ENCODE results near the gene STIM2.

The STIM2 gene

DNA sequence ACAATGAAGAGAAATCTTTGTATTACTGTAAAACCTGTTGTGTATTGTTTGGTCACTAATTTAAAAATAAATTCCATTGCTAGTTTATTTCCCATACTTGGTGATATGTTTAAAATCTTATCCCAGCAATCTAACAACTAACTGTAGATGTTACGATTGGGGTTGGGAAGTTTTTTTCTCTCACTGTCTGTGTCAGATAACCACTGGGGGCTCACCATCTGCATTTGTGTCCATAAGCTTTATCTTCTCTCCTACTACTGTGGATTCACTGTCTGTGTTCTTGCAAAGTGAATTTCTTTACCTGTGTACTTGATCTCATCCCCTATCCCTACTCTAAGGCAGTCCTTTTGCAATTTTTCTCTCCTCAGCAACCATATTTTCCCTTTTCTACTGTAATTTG is 81.3 kb downstream of the STIM2 start:
- Histone ChIP-seq H3K4me3 (ENCODE audit: low read depth, low read length) (no peak overlapping the region), H3K27ac (ENCODE audit: low read depth, low read length) (no peak overlapping the region)

DNA sequence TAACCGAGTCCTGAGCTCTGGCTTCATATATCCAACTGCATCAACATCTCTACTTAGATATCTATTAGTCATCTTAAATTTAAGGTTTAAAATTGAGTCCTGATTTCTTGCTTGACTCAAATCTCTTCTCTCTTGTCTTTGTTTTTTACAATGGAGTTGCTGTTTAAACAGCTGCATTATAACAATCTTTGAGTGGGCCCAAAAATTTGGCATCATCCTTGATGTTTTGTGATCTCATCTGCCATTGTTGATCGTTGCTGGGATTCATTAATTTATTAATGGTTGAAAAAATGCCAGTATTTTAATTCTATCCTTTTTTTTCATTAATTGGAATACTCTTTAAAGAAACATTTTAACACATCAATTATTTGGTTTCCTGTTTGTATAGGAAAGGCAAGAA is 82.2 kb downstream of the STIM2 start:
- no peaks in the 10 kb centered on the region for H3K36me3 ChIP-seq (ENCODE audit: control insufficient read depth in 1 of 2, insufficient read depth in 2 of 2, low read length in 2 of 2)
- H3K4me3 ChIP-seq (ENCODE audit: low read depth, low read length): no peak overlapping the region
- H2BK120ac ChIP-seq (ENCODE audit: insufficient read depth, low read length, poor library complexity): no peak overlapping the region
- H3K4ac ChIP-seq (ENCODE audit: low read depth, low read length): no peak overlapping the region
- H3K27ac ChIP-seq (ENCODE audit: low read depth, low read length): no peak overlapping the region
- no peak overlapping the region for H3K14ac ChIP-seq (ENCODE audit: low read length)
- H3K4me1 ChIP-seq (ENCODE audit: control insufficient read depth in 1 of 2, insufficient read depth in 2 of 2, low read length in 2 of 2): no peaks in the 10 kb centered on the region
- no peak overlapping the region for H3K18ac ChIP-seq (ENCODE audit: low read length)
- H3K23ac ChIP-seq (ENCODE audit: low read length): no peak overlapping the region
- H4K8ac ChIP-seq (ENCODE audit: low read depth, low read length): no peak overlapping the region
- no peak overlapping the region for H2AFZ ChIP-seq (ENCODE audit: insufficient read depth, low read length, poor library complexity)
- H2AK5ac ChIP-seq (ENCODE audit: low read length): no peak overlapping the region
- no peak overlapping the region for H2BK5ac ChIP-seq (ENCODE audit: low read depth, low read length, poor library complexity)
- H2BK12ac ChIP-seq (ENCODE audit: low read length): no peak overlapping the region
- no peaks in the 10 kb centered on the region for H3K79me2 ChIP-seq (ENCODE audit: control insufficient read depth, insufficient read depth, low read length, poor library complexity)
- no peak overlapping the region for H4K91ac ChIP-seq (ENCODE audit: low read depth, low read length)
- H3K4me2 ChIP-seq (ENCODE audit: low read length): no peak overlapping the region
- no peak for DNase-seq
- no peak overlapping the region for H4K12ac ChIP-seq (ENCODE audit: low read depth, low read length)
- H3K27me3 ChIP-seq (ENCODE audit: insufficient read depth, low read length): no peaks in the 10 kb centered on the region
- H3K9ac ChIP-seq (ENCODE audit: low read length): no peak overlapping the region
- WGBS (ENCODE audit: extremely low coverage, insufficient coverage, insufficient read length): no CpG with 5 or more reads among the region's 2 CpGs
- H3K79me1 ChIP-seq (ENCODE audit: low read length): no peaks in the 10 kb centered on the region
- H3K9me3 ChIP-seq (ENCODE audit: insufficient read depth, low read depth, low read length): no peaks in the 10 kb centered on the region

More for the DNA sequence above, 81.3 kb downstream of the STIM2 start:
- Histone ChIP-seq H2AK5ac (ENCODE audit: low read length) (no peak overlapping the region), H2BK5ac (ENCODE audit: low read depth, low read length, poor library complexity) (no peak overlapping the region), H4K12ac (ENCODE audit: low read depth, low read length) (no peak overlapping the region), H3K23ac (ENCODE audit: low read length) (no peak overlapping the region), H3K4ac (ENCODE audit: low read depth, low read length) (no peak overlapping the region), H2BK12ac (ENCODE audit: low read length) (no peak overlapping the region), H3K9ac (ENCODE audit: low read length) (no peak overlapping the region), H2AFZ (ENCODE audit: insufficient read depth, low read length, poor library complexity) (no peak overlapping the region), H4K91ac (ENCODE audit: low read depth, low read length) (no peak overlapping the region), H3K18ac (ENCODE audit: low read length) (no peak overlapping the region), H4K8ac (ENCODE audit: low read depth, low read length) (no peak overlapping the region), H3K14ac (ENCODE audit: low read length) (no peak overlapping the region), H3K79me2 (ENCODE audit: control insufficient read depth, insufficient read depth, low read length, poor library complexity) (no peaks in the 10 kb centered on the region), H3K4me1 (ENCODE audit: control insufficient read depth in 1 of 2, insufficient read depth in 2 of 2, low read length in 2 of 2) (no peaks in the 10 kb centered on the region), H3K36me3 (ENCODE audit: control insufficient read depth in 1 of 2, insufficient read depth in 2 of 2, low read length in 2 of 2) (no peaks in the 10 kb centered on the region), H3K27me3 (ENCODE audit: insufficient read depth, low read length) (no peaks in the 10 kb centered on the region), H3K79me1 (ENCODE audit: low read length) (no peaks in the 10 kb centered on the region), H3K4me2 (ENCODE audit: low read length) (no peak overlapping the region), H3K9me3 (ENCODE audit: insufficient read depth, low read depth, low read length) (no peaks in the 10 kb centered on the region), H2BK120ac (ENCODE audit: insufficient read depth, low read length, poor library complexity) (no peak overlapping the region)
- DNase-seq: no peak
- no CpG with 5 or more reads among the region's 1 CpG for WGBS (ENCODE audit: extremely low coverage, insufficient coverage, insufficient read length)

DNA sequence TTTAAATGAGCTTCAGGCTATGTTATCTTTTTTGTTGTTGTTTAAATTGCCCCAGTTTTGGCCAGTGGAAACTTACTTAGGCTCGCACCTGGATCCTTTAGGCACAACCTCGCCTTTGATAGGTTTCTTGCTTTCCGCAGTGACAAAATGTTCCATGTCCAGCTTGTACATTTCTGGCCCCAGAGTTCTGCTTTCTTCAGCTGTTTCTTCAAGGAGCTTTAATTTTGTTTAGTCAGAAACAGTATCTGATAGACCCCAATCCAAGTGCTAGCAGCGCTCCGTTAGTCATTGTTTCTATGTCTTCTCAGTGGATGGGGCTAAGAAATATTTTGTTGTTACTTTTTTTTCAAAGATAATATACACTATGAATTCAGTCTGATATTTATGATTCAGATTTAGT is 82.8 kb downstream of the STIM2 start:
- Histone ChIP-seq H3K14ac (ENCODE audit: low read length) (no peak overlapping the region), H3K4ac (ENCODE audit: low read depth, low read length) (no peak overlapping the region), H3K9me3 (ENCODE audit: insufficient read depth, low read depth, low read length) (no peaks in the 10 kb centered on the region), H3K36me3 (ENCODE audit: control insufficient read depth in 1 of 2, insufficient read depth in 2 of 2, low read length in 2 of 2) (no peaks in the 10 kb centered on the region), H3K79me1 (ENCODE audit: low read length) (no peaks in the 10 kb centered on the region), H4K8ac (ENCODE audit: low read depth, low read length) (no peak overlapping the region), H3K9ac (ENCODE audit: low read length) (no peak overlapping the region), H3K27ac (ENCODE audit: low read depth, low read length) (no peak overlapping the region), H3K4me3 (ENCODE audit: low read depth, low read length) (no peak overlapping the region), H3K79me2 (ENCODE audit: control insufficient read depth, insufficient read depth, low read length, poor library complexity) (no peaks in the 10 kb centered on the region), H2BK5ac (ENCODE audit: low read depth, low read length, poor library complexity) (no peak overlapping the region), H2AFZ (ENCODE audit: insufficient read depth, low read length, poor library complexity) (no peak overlapping the region), H3K23ac (ENCODE audit: low read length) (no peak overlapping the region), H4K12ac (ENCODE audit: low read depth, low read length) (no peak overlapping the region), H2BK120ac (ENCODE audit: insufficient read depth, low read length, poor library complexity) (no peak overlapping the region), H3K4me2 (ENCODE audit: low read length) (no peak overlapping the region), H3K27me3 (ENCODE audit: insufficient read depth, low read length) (no peaks in the 10 kb centered on the region), H2BK12ac (ENCODE audit: low read length) (no peak overlapping the region), H2AK5ac (ENCODE audit: low read length) (no peak overlapping the region), H3K18ac (ENCODE audit: low read length) (no peak overlapping the region), H3K4me1 (ENCODE audit: control insufficient read depth in 1 of 2, insufficient read depth in 2 of 2, low read length in 2 of 2) (no peaks in the 10 kb centered on the region), H4K91ac (ENCODE audit: low read depth, low read length) (no peak overlapping the region)
- DNase-seq: no peak
- no CpG with 5 or more reads among the region's 5 CpGs for WGBS (ENCODE audit: extremely low coverage, insufficient coverage, insufficient read length)

DNA sequence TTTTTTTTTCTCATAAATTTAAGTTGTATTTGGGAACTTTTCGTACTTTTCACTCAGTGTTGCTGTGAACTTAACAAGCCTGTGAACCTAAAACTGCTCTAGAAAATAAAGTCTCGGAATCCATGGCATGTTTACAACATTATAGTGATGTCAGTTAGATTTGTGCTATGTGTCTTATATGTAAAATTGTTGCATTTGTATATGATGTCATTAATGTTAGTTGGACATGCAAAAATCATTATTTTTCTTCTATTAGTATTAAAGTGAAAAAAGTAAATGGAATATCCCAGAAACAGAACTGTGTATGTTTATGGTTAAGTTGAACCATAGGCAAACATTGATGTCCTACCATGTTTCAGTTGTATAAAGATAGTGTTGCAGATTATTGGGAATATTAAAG is 85.2 kb downstream of the STIM2 start:
- no peak for DNase-seq
- no CpG with 5 or more reads among the region's 2 CpGs for WGBS (ENCODE audit: extremely low coverage, insufficient coverage, insufficient read length)
- H3K79me2 ChIP-seq (ENCODE audit: control insufficient read depth, insufficient read depth, low read length, poor library complexity): no peaks in the 10 kb centered on the region
- H4K91ac ChIP-seq (ENCODE audit: low read depth, low read length): no peak overlapping the region
- H2AK5ac ChIP-seq (ENCODE audit: low read length): no peak overlapping the region
- no peak overlapping the region for H4K8ac ChIP-seq (ENCODE audit: low read depth, low read length)
- H2BK12ac ChIP-seq (ENCODE audit: low read length): no peak overlapping the region
- no peaks in the 10 kb centered on the region for H3K4me1 ChIP-seq (ENCODE audit: control insufficient read depth in 1 of 2, insufficient read depth in 2 of 2, low read length in 2 of 2)
- H3K79me1 ChIP-seq (ENCODE audit: low read length): no peaks in the 10 kb centered on the region
- H3K4me3 ChIP-seq (ENCODE audit: low read depth, low read length): no peak overlapping the region
- H3K9ac ChIP-seq (ENCODE audit: low read length): no peak overlapping the region
- H3K4me2 ChIP-seq (ENCODE audit: low read length): no peak overlapping the region
- H3K4ac ChIP-seq (ENCODE audit: low read depth, low read length): no peak overlapping the region
- no peaks in the 10 kb centered on the region for H3K9me3 ChIP-seq (ENCODE audit: insufficient read depth, low read depth, low read length)
- no peak overlapping the region for H3K14ac ChIP-seq (ENCODE audit: low read length)
- H3K23ac ChIP-seq (ENCODE audit: low read length): no peak overlapping the region
- no peaks in the 10 kb centered on the region for H3K27me3 ChIP-seq (ENCODE audit: insufficient read depth, low read length)
- H3K36me3 ChIP-seq (ENCODE audit: control insufficient read depth in 1 of 2, insufficient read depth in 2 of 2, low read length in 2 of 2): no peaks in the 10 kb centered on the region
- no peak overlapping the region for H4K12ac ChIP-seq (ENCODE audit: low read depth, low read length)
- H2BK120ac ChIP-seq (ENCODE audit: insufficient read depth, low read length, poor library complexity): no peak overlapping the region
- no peak overlapping the region for H3K27ac ChIP-seq (ENCODE audit: low read depth, low read length)
- H3K18ac ChIP-seq (ENCODE audit: low read length): no peak overlapping the region
- no peak overlapping the region for H2BK5ac ChIP-seq (ENCODE audit: low read depth, low read length, poor library complexity)
- H2AFZ ChIP-seq (ENCODE audit: insufficient read depth, low read length, poor library complexity): no peak overlapping the region
